Coronary artery (tissue), 2 donors: Measurements from ENCODE around the gene CBR1.

Source experiments
- DNase-seq: peaks from one replicate; pipeline ENCODE4 v3.0.0-alpha.2; 2017; ENCODE audit warnings: low spot score
- H3K27ac ChIP-seq, 2 donors: fragments of 200-600 bp; sonication (generic); one replicate each; pipeline ENCODE4 v1.5.1; 2016 to 2019
- H3K4me3 ChIP-seq: fragments of 200-600 bp; sonication (generic); 2 replicates; pipeline ENCODE4 v1.5.1; 2016; ENCODE audit warnings: mild to moderate bottlenecking, moderate library complexity
- CTCF ChIP-seq: fragments of 200-600 bp; sonication (generic); IDR thresholded peaks from one replicate; pipeline ENCODE4 v1.5.1; 2019; ENCODE audit warnings: antibody characterized with exemption

CBR1 gene

DNA sequence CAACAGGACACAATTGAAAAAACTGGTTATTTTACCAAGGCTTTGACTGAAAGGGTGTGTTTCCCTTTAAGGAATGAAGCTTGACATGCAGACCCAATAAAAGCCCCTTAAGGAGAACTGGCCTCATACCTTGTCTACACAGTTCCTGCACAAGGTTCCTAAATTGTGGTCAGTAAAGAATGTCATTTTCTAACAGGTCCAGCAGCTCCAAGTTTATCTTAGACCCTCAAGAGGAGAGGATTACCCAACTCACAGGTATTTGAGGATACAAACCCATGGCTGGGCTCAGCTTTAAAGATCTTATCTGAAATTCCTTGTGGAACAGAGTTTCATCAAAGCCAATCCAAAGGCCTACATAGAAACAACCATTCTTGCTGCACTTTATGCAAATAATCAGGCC is 33.6 kb downstream of the CBR1 start:
- DNase-seq = no peak
- TF ChIP-seq CTCF = no peak
- Histone ChIP-seq H3K4me3 (no peak overlapping the region), H3K27ac (no peak overlapping the region)

GRCh38 chr21:36104317-36105300 is 34.8 kb downstream of the CBR1 start:
- no peak for DNase-seq
- TF ChIP-seq CTCF = no peak
- Histone ChIP-seq H3K4me3 (peak overlapping the region; percentile 50), H3K27ac (no peak overlapping the region)

GRCh38 chr21:36105327-36105842 is 35.6 kb downstream of the CBR1 start:
- TF ChIP-seq CTCF = no peak
- no peak for DNase-seq
- Histone ChIP-seq H3K4me3 (peak overlapping the region; percentile 50), H3K27ac (no peak overlapping the region)

DNA sequence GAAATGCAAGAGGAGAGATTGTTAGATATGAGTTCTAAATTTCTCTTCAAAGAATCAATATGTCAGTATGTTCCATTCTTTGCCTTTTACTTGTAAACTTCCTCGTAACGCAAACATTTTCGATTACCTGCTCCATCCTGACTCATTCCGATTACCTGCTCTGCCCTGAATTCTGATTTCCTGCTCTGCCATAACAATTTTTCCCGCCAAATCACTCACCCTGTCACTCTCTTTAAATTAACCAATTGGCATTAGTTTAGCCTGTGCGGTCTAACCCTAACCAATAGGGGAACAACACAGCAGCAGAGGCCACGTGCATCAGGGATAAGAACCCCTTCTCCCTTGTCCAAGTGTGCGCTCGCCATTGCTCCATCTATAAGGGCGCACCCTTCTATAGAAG is 40.0 kb downstream of the CBR1 start:
- H3K4me3 ChIP-seq = no peak overlapping the region
- DNase-seq = no peak
- TF ChIP-seq CTCF = no peak
- H3K27ac ChIP-seq = no peak overlapping the region

DNA sequence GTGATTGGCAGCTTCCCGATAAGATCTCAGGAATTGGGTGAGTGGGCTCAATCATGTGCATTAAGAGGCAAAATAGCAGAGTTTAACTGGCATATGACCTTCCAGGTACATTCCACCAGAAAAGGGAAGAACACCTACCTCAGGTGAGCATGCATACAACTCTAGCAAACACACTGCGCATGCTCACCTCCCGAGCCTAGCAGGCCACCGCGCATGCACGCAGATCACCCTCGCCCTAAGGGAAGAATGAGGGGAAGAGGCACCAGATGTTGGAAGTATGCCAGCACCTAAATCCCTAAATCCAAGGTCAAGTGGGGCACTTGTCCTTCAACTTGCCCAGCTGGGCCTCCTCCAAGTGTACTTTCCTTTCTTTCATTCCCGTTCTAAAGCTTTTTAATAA is 41.4 kb downstream of the CBR1 start:
- TF ChIP-seq CTCF = no peak
- DNase-seq = no peak
- Histone ChIP-seq H3K27ac (no peak overlapping the region), H3K4me3 (no peak overlapping the region)

GRCh38 chr21:36113647-36114428 is 44.0 kb downstream of the CBR1 start:
- no peak for DNase-seq
- Histone ChIP-seq H3K4me3 (no peak overlapping the region), H3K27ac (no peak overlapping the region)
- no peak for TF ChIP-seq CTCF
